Measurements from ENCODE around the gene MBNL2. TPM values are rescaled to one million over a fixed set of nuclear protein-coding genes. Genes with fewer than 3 reads are reported as not detected.

Gene MBNL2
- total RNA-seq, 1 experiment from 2014 or later, result 0.17 TPM

- H3K4me3 Mint-ChIP-seq, result no peak overlapping the region
- H3K56ac ChIP-seq (ENCODE audit: insufficient read length, low read depth, low read length), result no peak overlapping the region
Observed at GRCh38 chr13:97174638-97175037, 47.5 kb upstream of the MBNL2 start.

More at GRCh38 chr13:97174638-97175037, 47.5 kb upstream of the MBNL2 start:
- H2AK5ac ChIP-seq (ENCODE audit: insufficient read length, low read length), result no peak overlapping the region
- no peak overlapping the region for H4K91ac ChIP-seq (ENCODE audit: insufficient read length, low read depth, low read length)
- H3K9ac ChIP-seq (ENCODE audit: extremely low read depth, insufficient read length, low read length), result no peak overlapping the region
- Mint-ChIP-seq H3K27ac (no peak overlapping the region), H3K4me1 (no peaks in the 10 kb centered on the region), H3K36me3 (ENCODE audit: insufficient read depth in 1 of 3, low read depth in 3 of 3) (peaks cover 0 to 4% (median 2%) of the 10 kb centered on the region in 3 experiments; a peak in 2 of 7 replicates), H3K27me3 (ENCODE audit: low read depth) (peaks cover 65% of the 10 kb centered on the region), H3K9me3 (peaks cover 0 to 3% of the 10 kb centered on the region in 2 experiments; a peak in 1 of 5 replicates)
- H2BK20ac ChIP-seq (ENCODE audit: low read depth, low read length, poor library complexity, severe bottlenecking), result no peak overlapping the region
- no peaks in the 10 kb centered on the region for H3K27me3 ChIP-seq (ENCODE audit: insufficient read depth, low read length)
- no peak overlapping the region for H3K23ac ChIP-seq (ENCODE audit: insufficient read length, low read depth, low read length)
- no peak overlapping the region for H3T11ph ChIP-seq (ENCODE audit: low read length)
- H2AFZ ChIP-seq (ENCODE audit: low read length), result no peak overlapping the region
- no peak overlapping the region for H3K4me2 ChIP-seq (ENCODE audit: insufficient read depth, insufficient read length, low read length)
- H4K8ac ChIP-seq (replicated peaks; ENCODE audit: insufficient read length, low read depth, low read length), result no peak overlapping the region
- H2BK5ac ChIP-seq (ENCODE audit: insufficient read length, low read length), result no peak overlapping the region
- H3K27ac ChIP-seq (ENCODE audit: insufficient read length, low read depth, low read length), result no peak overlapping the region
- no peaks in the 10 kb centered on the region for H3K79me2 ChIP-seq (ENCODE audit: insufficient read depth, low read length)
- no peak overlapping the region for H3K4ac ChIP-seq (ENCODE audit: low read depth, low read length)
- DNase-seq, result no peak
- H3K18ac ChIP-seq (ENCODE audit: insufficient read length, low read depth, low read length), result no peak overlapping the region
- no peak overlapping the region for H2BK12ac ChIP-seq (ENCODE audit: insufficient read length, low read depth, low read length)
- no peaks in the 10 kb centered on the region for H3K4me1 ChIP-seq (ENCODE audit: insufficient read depth, low read length)
- H4K20me1 ChIP-seq (ENCODE audit: control insufficient read depth, insufficient read depth, insufficient read length), result no peaks in the 10 kb centered on the region
- H3K14ac ChIP-seq (ENCODE audit: insufficient read depth, low read length), result no peak overlapping the region
- H3K9me3 ChIP-seq (ENCODE audit: control insufficient read depth, low read depth, low read length), result no peaks in the 10 kb centered on the region
- no peak overlapping the region for H2BK120ac ChIP-seq (ENCODE audit: low read depth, low read length, poor library complexity, severe bottlenecking)
- no peaks in the 10 kb centered on the region for H3K79me1 ChIP-seq (ENCODE audit: insufficient read depth, low read depth, low read length, poor library complexity, severe bottlenecking)
- no peak overlapping the region for H4K5ac ChIP-seq (ENCODE audit: insufficient read length, low read depth, low read length)
- H2BK15ac ChIP-seq (ENCODE audit: low read depth, low read length), result no peak overlapping the region
- no peak for TF ChIP-seq CTCF (conservative IDR thresholded peaks at IDR 0.05)
- H3K23me2 ChIP-seq (ENCODE audit: insufficient read length, low read depth, low read length, poor library complexity, severe bottlenecking), result no peaks in the 10 kb centered on the region

All from H9 (cell line).